Esophagus muscularis mucosa (tissue), 4 donors: ENCODE results near the gene ACSS1. TPM values are rescaled to one million over a fixed set of nuclear protein-coding genes. Genes with fewer than 3 reads are reported as not detected.

ENCODE experiments used
- DNase-seq: peaks from one replicate; pipeline ENCODE4 v3.0.0-alpha.2; 2017; ENCODE audit errors: extremely low spot score
- H3K27ac ChIP-seq, 4 donors: fragments of 200-600 bp; sonication (generic); replicated peaks in 1 of 4; 1 replicate in 3 of 4; 2 replicates in 1 of 4; pipeline ENCODE4 v1.5.1; 2016 to 2019; ENCODE audit warnings: mild to moderate bottlenecking in 1 of 4
- H3K27me3 ChIP-seq, 4 donors: fragments of 200-600 bp; sonication (generic); one replicate each; pipeline versions ENCODE4 v1.5.1 to v1.6.0; 2016 to 2019
- H3K36me3 ChIP-seq, 4 donors: fragments of 200-600 bp; sonication (generic); one replicate each; pipeline ENCODE4 v1.5.1; 2016 to 2019
- H3K4me1 ChIP-seq, 4 donors: fragments of 200-600 bp; sonication (generic); one replicate each; pipeline ENCODE4 v1.5.1; 2016 to 2019
- H3K4me3 ChIP-seq, 4 donors: fragments of 200-600 bp; sonication (generic); 1 replicate in 2 of 4; 2 replicates in 2 of 4; pipeline ENCODE4 v1.5.1; 2016 to 2019; ENCODE audit warnings: mild to moderate bottlenecking in 4 of 4, moderate library complexity in 1 of 4
- H3K9me3 ChIP-seq, 4 donors: fragments of 200-600 bp; sonication (generic); 1 replicate in 3 of 4; 2 replicates in 1 of 4; pipeline ENCODE4 v1.5.1; 2016 to 2019
- EP300 ChIP-seq: sonication (generic); formaldehyde crosslinking; IDR thresholded peaks from one replicate; pipeline ENCODE4 v1.6.1; 2017; ENCODE audit warnings: antibody characterized with exemption
- POLR2A ChIP-seq: fragments of 450-650 bp; IDR thresholded peaks from one replicate; pipeline ENCODE4 v1.6.1; 2017; ENCODE audit warnings: antibody characterized with exemption, moderate library complexity, mild to moderate bottlenecking, low read depth
- POLR2AphosphoS5 ChIP-seq, 2 donors: sonication (generic); formaldehyde crosslinking; IDR thresholded peaks; one replicate each; pipeline ENCODE4 v1.6.1; 2017; ENCODE audit warnings: antibody characterized with exemption in 2 of 2
- WGBS: methylation state at CpG from one replicate; pipeline ENCODE4 v1.1.5; 2018; 5-methylcytosine and 5-hydroxymethylcytosine counted together
- intact Hi-C: fragments of 100-400 bp; cut with DNase I; formaldehyde crosslinking; loops from one replicate; pipeline ENCODE4 v1.15.1; 2023
- total RNA-seq, 4 donors: library from RNA; depleted of rRNA; stranded (reverse); fragments of >200 nt; gene quantifications; one replicate each; pipeline versions ENCODE4 v1.1.0 to v1.2.1, GENCODE V29; 2016
- TF ChIP-seq, protein P1 (sequence below), 3 experiments: fragments of 200-600 bp in 2 of 3; fragments of 450-650 bp in 1 of 3; sonication (generic) in 2 of 3; IDR thresholded peaks; one replicate each; pipeline ENCODE4 v1.5.1; 2017 to 2019; ENCODE audit warnings: antibody characterized with exemption in 3 of 3, mild to moderate bottlenecking in 2 of 3, moderate library complexity in 1 of 3

ACSS1 gene
- total RNA-seq, 4 donors from 2014 or later: 36.6 to 154 (median 65.3) TPM

- no peaks in the 10 kb centered on the region for H3K9me3 ChIP-seq
- intact Hi-C loops: no loop called here
- H3K27me3 ChIP-seq: no peaks in the 10 kb centered on the region
- peaks cover 7 to 22% (median 15%) of the 10 kb centered on the region in 4 donors for H3K4me1 ChIP-seq
- WGBS: 69% methylated on average over 13 of the region's 14 CpGs
- DNase-seq: no peak
- no peak overlapping the region for H3K27ac ChIP-seq
- TF ChIP-seq POLR2AphosphoS5 (IDR thresholded peaks at IDR 0.05) (no peak), EP300 (no peak), POLR2A (no peak)
- TF ChIP-seq, protein P1, sequence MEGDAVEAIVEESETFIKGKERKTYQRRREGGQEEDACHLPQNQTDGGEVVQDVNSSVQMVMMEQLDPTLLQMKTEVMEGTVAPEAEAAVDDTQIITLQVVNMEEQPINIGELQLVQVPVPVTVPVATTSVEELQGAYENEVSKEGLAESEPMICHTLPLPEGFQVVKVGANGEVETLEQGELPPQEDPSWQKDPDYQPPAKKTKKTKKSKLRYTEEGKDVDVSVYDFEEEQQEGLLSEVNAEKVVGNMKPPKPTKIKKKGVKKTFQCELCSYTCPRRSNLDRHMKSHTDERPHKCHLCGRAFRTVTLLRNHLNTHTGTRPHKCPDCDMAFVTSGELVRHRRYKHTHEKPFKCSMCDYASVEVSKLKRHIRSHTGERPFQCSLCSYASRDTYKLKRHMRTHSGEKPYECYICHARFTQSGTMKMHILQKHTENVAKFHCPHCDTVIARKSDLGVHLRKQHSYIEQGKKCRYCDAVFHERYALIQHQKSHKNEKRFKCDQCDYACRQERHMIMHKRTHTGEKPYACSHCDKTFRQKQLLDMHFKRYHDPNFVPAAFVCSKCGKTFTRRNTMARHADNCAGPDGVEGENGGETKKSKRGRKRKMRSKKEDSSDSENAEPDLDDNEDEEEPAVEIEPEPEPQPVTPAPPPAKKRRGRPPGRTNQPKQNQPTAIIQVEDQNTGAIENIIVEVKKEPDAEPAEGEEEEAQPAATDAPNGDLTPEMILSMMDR (IDR thresholded peaks at IDR 0.05): no peak
- H3K36me3 ChIP-seq: peaks cover 41 to 93% (median 82%) of the 10 kb centered on the region in 4 donors
- no peak overlapping the region for H3K4me3 ChIP-seq
Observed at GRCh38 chr20:25017257-25017803, 40.6 kb downstream of the ACSS1 start.

DNA sequence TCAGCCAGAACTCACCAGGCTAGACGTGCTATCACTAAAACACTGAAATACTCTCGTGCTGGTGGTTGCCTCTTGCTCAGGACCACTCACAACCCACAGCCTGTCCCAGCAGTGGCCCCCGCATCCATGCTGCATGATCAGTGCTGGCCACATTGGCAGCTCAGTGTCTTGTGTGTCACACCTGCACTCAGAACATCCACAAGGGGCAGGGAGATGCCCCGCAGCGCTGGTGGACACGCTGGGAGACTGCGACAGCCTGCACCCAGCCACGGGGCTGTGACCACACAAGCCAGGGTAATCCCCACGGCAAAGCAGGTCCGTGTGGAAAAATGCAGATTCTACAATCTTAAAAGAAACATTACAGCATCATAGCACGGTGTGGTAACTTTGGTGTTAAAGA is 41.5 kb downstream of the ACSS1 start:
- Histone ChIP-seq H3K36me3 (peaks cover 48 to 97% (median 89%) of the 10 kb centered on the region in 4 donors), H3K4me3 (no peak overlapping the region), H3K9me3 (no peaks in the 10 kb centered on the region), H3K27me3 (no peaks in the 10 kb centered on the region), H3K4me1 (peaks cover 7 to 21% (median 13%) of the 10 kb centered on the region in 4 donors), H3K27ac (no peak overlapping the region)
- no peak for TF ChIP-seq EP300
- no peak for TF ChIP-seq POLR2AphosphoS5 (IDR thresholded peaks at IDR 0.05)
- TF ChIP-seq POLR2A: no peak
- TF ChIP-seq, protein P1 (IDR thresholded peaks at IDR 0.05): no peak
- intact Hi-C loops: no loop called here
- WGBS: 86% methylated on average over 10 of the region's 11 CpGs
- DNase-seq: no peak

GRCh38 chr20:25015986-25016385 is 42.0 kb downstream of the ACSS1 start:
- Histone ChIP-seq H3K4me3 (no peak overlapping the region), H3K27ac (no peak overlapping the region), H3K36me3 (peaks cover 47 to 98% (median 89%) of the 10 kb centered on the region in 4 donors), H3K9me3 (no peaks in the 10 kb centered on the region), H3K27me3 (no peaks in the 10 kb centered on the region), H3K4me1 (peaks cover 6 to 16% (median 10%) of the 10 kb centered on the region in 4 donors)
- WGBS: 82% methylated on average over 11 of the region's 11 CpGs
- TF ChIP-seq EP300 (no peak), POLR2AphosphoS5 (IDR thresholded peaks at IDR 0.05) (no peak)
- TF ChIP-seq, protein P1 (IDR thresholded peaks at IDR 0.05): no peak
- no peak for DNase-seq
- intact Hi-C loops: no loop called here

- Histone ChIP-seq H3K36me3 (peaks cover 36 to 100% (median 87%) of the 10 kb centered on the region in 4 donors), H3K9me3 (no peaks in the 10 kb centered on the region), H3K4me1 (peaks cover 4 to 15% (median 7%) of the 10 kb centered on the region in 4 donors), H3K4me3 (no peak overlapping the region), H3K27me3 (no peaks in the 10 kb centered on the region), H3K27ac (no peak overlapping the region)
- no peak for DNase-seq
- intact Hi-C loops: no loop called here
- TF ChIP-seq POLR2A (no peak), EP300 (no peak), POLR2AphosphoS5 (IDR thresholded peaks at IDR 0.05) (no peak)
- TF ChIP-seq, protein P1 (IDR thresholded peaks at IDR 0.05): no peak
- WGBS: 96% methylated on average over 10 of the region's 11 CpGs
Observed at GRCh38 chr20:25014816-25015215, 43.1 kb downstream of the ACSS1 start.
